Caco-2 (cell line): ENCODE measurements around the gene RAB3D. TPM values are rescaled to one million over a fixed set of nuclear protein-coding genes. Genes with fewer than 3 reads are reported as not detected.

ENCODE experiments used
- BruUV-seq: library from RNA; stranded (reverse); fragments of 400-500 nt; replicated peaks from 2 replicates; lab custom pipeline; 2021; lab: Mats Ljungman, UMichigan
- CTCF ChIA-PET: fragments of 300-600 bp; sonication (Branson Sonifier 250); formaldehyde crosslinking; loops from one replicate; lab custom pipeline; 2022; ENCODE audit warnings: antibody characterized with exemption; lab: Charles Lee
- POLR2A ChIA-PET: fragments of 300-600 bp; sonication (Branson Sonifier 250); formaldehyde crosslinking; loops from one replicate; lab custom pipeline; 2022; ENCODE audit warnings: antibody characterized with exemption; lab: Charles Lee
- DNase-seq, 2 experiments: peaks; one replicate each; pipeline versions ENCODE4 v3.0.0 to v3.0.0-alpha.2; 2020 to 2022
- H3K27me3 ChIP-seq: replicated peaks from 2 replicates; pipeline ENCODE4 v1.6.0; 2011; ENCODE audit warnings: low read length; ENCODE audit not compliant: control insufficient read depth, insufficient read depth
- H3K36me3 ChIP-seq: 2 replicates; pipeline ENCODE4 v1.5.1; 2011; ENCODE audit warnings: low read length; ENCODE audit not compliant: control insufficient read depth, insufficient read depth
- H3K4me1 ChIP-seq: fragments of 250-450 bp; sonication (Bioruptor Pico); 2 replicates; pipeline ENCODE4 v1.5.1; 2020; ENCODE audit warnings: mild to moderate bottlenecking
- H3K4me3 ChIP-seq: 2 replicates; pipeline ENCODE4 v1.5.1; 2011; ENCODE audit warnings: low read depth, mild to moderate bottlenecking, control low read depth, low read length
- H3K9me3 ChIP-seq: fragments of 250-450 bp; sonication (Bioruptor Pico); 2 replicates; pipeline ENCODE4 v1.5.1; 2020; ENCODE audit warnings: mild to moderate bottlenecking, moderate library complexity
- H3K27ac Mint-ChIP-seq: one replicate; pipeline ENCODE4 v1.8.0; 2022; ENCODE audit warnings: mixed read lengths; ENCODE audit not compliant: unreplicated experiment
- H3K27me3 Mint-ChIP-seq: one replicate; pipeline ENCODE4 v1.8.0; 2022; ENCODE audit warnings: mixed read lengths; ENCODE audit not compliant: insufficient read depth, unreplicated experiment
- H3K36me3 Mint-ChIP-seq: one replicate; pipeline ENCODE4 v1.8.0; 2022; ENCODE audit warnings: mild to moderate bottlenecking, mixed read lengths; ENCODE audit not compliant: insufficient read depth, unreplicated experiment
- H3K4me1 Mint-ChIP-seq: one replicate; pipeline ENCODE4 v1.8.0; 2022; ENCODE audit warnings: low read depth, mixed read lengths; ENCODE audit not compliant: unreplicated experiment
- H3K4me3 Mint-ChIP-seq: one replicate; pipeline ENCODE4 v1.8.0; 2022; ENCODE audit warnings: mild to moderate bottlenecking, moderate library complexity, mixed read lengths; ENCODE audit not compliant: unreplicated experiment
- H3K9me3 Mint-ChIP-seq: one replicate; pipeline ENCODE4 v1.8.0; 2022; ENCODE audit warnings: mixed read lengths; ENCODE audit not compliant: unreplicated experiment
- CTCF ChIP-seq, 2 experiments: fragments of 200-600 bp in 1 of 2; IDR thresholded peaks; 1 replicate in 1 of 2; 2 replicates in 1 of 2; pipeline versions ENCODE4 v1.5.1 to v1.8.0; 2011 to 2022; ENCODE audit warnings: antibody characterized with exemption in 1 of 2, control low read depth in 1 of 2, inconsistent platforms in 1 of 2, low read depth in 1 of 2, low read length in 1 of 2, mild to moderate bottlenecking in 1 of 2, moderate library complexity in 1 of 2; ENCODE audit not compliant: insufficient read depth in 1 of 2, severe bottlenecking in 1 of 2, unreplicated experiment in 1 of 2
- intact Hi-C: fragments of 100-400 bp; cut with micrococcal nuclease; formaldehyde crosslinking; loops from one replicate; pipeline ENCODE4 v1.10.0; 2022; ENCODE audit not compliant: unreplicated experiment
- total RNA-seq: library from RNA; stranded (reverse); gene quantifications from 2 replicates; pipeline ENCODE4 v1.2.3, GENCODE V29; 2022

Gene RAB3D
- total RNA-seq, 1 experiment from 2014 or later = 28.0 TPM

GRCh38 chr19:11291415-11291814 is 48.0 kb downstream of the RAB3D start:
- H3K4me1 ChIP-seq = no peaks in the 10 kb centered on the region
- no peak overlapping the region for H3K27ac Mint-ChIP-seq
- BruUV-seq = no TSS peak
- H3K9me3 ChIP-seq = no peaks in the 10 kb centered on the region
- H3K36me3 ChIP-seq = no peaks in the 10 kb centered on the region
- no peaks in the 10 kb centered on the region for H3K27me3 Mint-ChIP-seq
- no peak for DNase-seq
- no peaks in the 10 kb centered on the region for H3K36me3 Mint-ChIP-seq
- H3K4me3 Mint-ChIP-seq = no peak overlapping the region
- intact Hi-C loops = no loop called here
- TF ChIP-seq CTCF (IDR thresholded peaks at IDR 0.05; ENCODE audit: insufficient read depth in 1 of 2, low read depth in 1 of 2, low read length in 1 of 2, severe bottlenecking in 1 of 2, unreplicated experiment in 1 of 2) = no peak
- no peaks in the 10 kb centered on the region for H3K27me3 ChIP-seq
- H3K9me3 Mint-ChIP-seq = no peaks in the 10 kb centered on the region
- POLR2A ChIA-PET = no interaction called here
- H3K4me1 Mint-ChIP-seq = peaks cover 12% of the 10 kb centered on the region
- CTCF ChIA-PET = interaction anchor here (0.5 to 2.3 kb wide), 3 partner anchors 68 to 120 kb away, joined by 3 to 6 read pairs (median 5); no protein-coding TSS in a partner anchor
- H3K4me3 ChIP-seq = no peak overlapping the region

GRCh38 chr19:11290256-11290655 is 49.2 kb downstream of the RAB3D start:
- no peak for TF ChIP-seq CTCF (IDR thresholded peaks at IDR 0.05; ENCODE audit: insufficient read depth in 1 of 2, low read depth in 1 of 2, low read length in 1 of 2, severe bottlenecking in 1 of 2, unreplicated experiment in 1 of 2)
- intact Hi-C loops = no loop called here
- Histone ChIP-seq H3K4me3 (no peak overlapping the region), H3K4me1 (no peaks in the 10 kb centered on the region), H3K36me3 (no peaks in the 10 kb centered on the region), H3K9me3 (no peaks in the 10 kb centered on the region), H3K27me3 (no peaks in the 10 kb centered on the region)
- Mint-ChIP-seq H3K4me1 (peaks cover 8% of the 10 kb centered on the region), H3K27ac (no peak overlapping the region), H3K36me3 (no peaks in the 10 kb centered on the region), H3K4me3 (no peak overlapping the region), H3K27me3 (no peaks in the 10 kb centered on the region), H3K9me3 (no peaks in the 10 kb centered on the region)
- no peak for DNase-seq
- no TSS peak for BruUV-seq
- ChIA-PET CTCF (interaction anchor here (0.6 to 2.3 kb wide), 4 partner anchors 87 to 153 kb away, joined by 3 to 6 read pairs (median 4); no protein-coding TSS in a partner anchor), POLR2A (interaction anchor here (0.6 kb wide), 2 partner anchors 24 to 1391 kb away, joined by 3 to 4 read pairs; no protein-coding TSS in a partner anchor)

GRCh38 chr19:11288349-11288748 is 51.1 kb downstream of the RAB3D start:
- no peak for DNase-seq
- H3K4me3 Mint-ChIP-seq = no peak overlapping the region
- Histone ChIP-seq H3K36me3 (no peaks in the 10 kb centered on the region), H3K4me3 (no peak overlapping the region), H3K4me1 (no peaks in the 10 kb centered on the region), H3K27me3 (no peaks in the 10 kb centered on the region), H3K9me3 (no peaks in the 10 kb centered on the region)
- no peak overlapping the region for H3K27ac Mint-ChIP-seq
- CTCF ChIA-PET = no interaction called here
- POLR2A ChIA-PET = no interaction called here
- H3K36me3 Mint-ChIP-seq = no peaks in the 10 kb centered on the region
- no peaks in the 10 kb centered on the region for H3K4me1 Mint-ChIP-seq
- intact Hi-C loops = no loop called here
- no peaks in the 10 kb centered on the region for H3K9me3 Mint-ChIP-seq
- no peaks in the 10 kb centered on the region for H3K27me3 Mint-ChIP-seq
- BruUV-seq = no TSS peak
- peak; percentile 23 to 29 for TF ChIP-seq CTCF (IDR thresholded peaks at IDR 0.05; ENCODE audit: insufficient read depth in 1 of 2, low read depth in 1 of 2, low read length in 1 of 2, severe bottlenecking in 1 of 2, unreplicated experiment in 1 of 2)
